Thyroid gland (tissue), 4 donors: ENCODE measurements around the gene PXN. TPM values are rescaled to one million over a fixed set of nuclear protein-coding genes. Genes with fewer than 3 reads are reported as not detected.

Experiments used
- DNase-seq, 2 donors: peaks; one replicate each; pipeline ENCODE4 v3.0.0-alpha.2; 2019
- H3K27ac ChIP-seq, 3 donors: fragments of 200-600 bp; sonication (generic); 1 replicate in 2 of 3; 2 replicates in 1 of 3; pipeline ENCODE4 v1.5.1; 2016 to 2019; ENCODE audit warnings: mild to moderate bottlenecking in 1 of 3, moderate library complexity in 1 of 3
- H3K27me3 ChIP-seq: fragments of 200-600 bp; sonication (generic); one replicate; pipeline ENCODE4 v1.5.1; 2019
- H3K36me3 ChIP-seq, 2 donors: fragments of 200-600 bp; sonication (generic); one replicate each; pipeline ENCODE4 v1.5.1; 2016 to 2019
- H3K4me1 ChIP-seq, 2 donors: fragments of 200-600 bp; sonication (generic); one replicate each; pipeline ENCODE4 v1.5.1; 2017 to 2019
- H3K4me3 ChIP-seq, 3 donors: fragments of 200-600 bp; sonication (generic); replicated peaks in 1 of 3; 1 replicate in 2 of 3; 2 replicates in 1 of 3; pipeline ENCODE4 v1.5.1; 2016; ENCODE audit warnings: mild to moderate bottlenecking in 1 of 3
- H3K9me3 ChIP-seq: fragments of 200-600 bp; sonication (generic); one replicate; pipeline ENCODE4 v1.5.1; 2017
- POLR2A ChIP-seq, 2 donors: fragments of 450-650 bp; IDR thresholded peaks; one replicate each; pipeline ENCODE4 v1.6.1; 2017; ENCODE audit warnings: antibody characterized with exemption in 2 of 2, mild to moderate bottlenecking in 2 of 2, moderate library complexity in 1 of 2
- WGBS, 2 donors: methylation state at CpG; one replicate each; pipeline ENCODE4 v1.1.5; 2017; 5-methylcytosine and 5-hydroxymethylcytosine counted together
- intact Hi-C: fragments of 100-400 bp; cut with DNase I; formaldehyde crosslinking; loops from one replicate; pipeline ENCODE4 v1.15.1; 2023
- total RNA-seq, 4 donors: library from RNA; depleted of rRNA; stranded (reverse); fragments of >200 nt; gene quantifications; one replicate each; pipeline ENCODE4 v1.2.3, GENCODE V29; 2016
- TF ChIP-seq, protein P1 (sequence below), 6 experiments: fragments of 200-600 bp in 3 of 6; fragments of 450-650 bp in 3 of 6; sonication (generic) in 3 of 6; IDR thresholded peaks; one replicate each; pipeline ENCODE4 v1.5.1; 2016 to 2019; ENCODE audit warnings: antibody characterized with exemption in 6 of 6, mild to moderate bottlenecking in 2 of 6, inconsistent platforms in 1 of 6, moderate library complexity in 1 of 6

PXN gene
- total RNA-seq, 4 donors from 2014 or later, result 61.7 to 95.5 (median 82.7) TPM

DNA sequence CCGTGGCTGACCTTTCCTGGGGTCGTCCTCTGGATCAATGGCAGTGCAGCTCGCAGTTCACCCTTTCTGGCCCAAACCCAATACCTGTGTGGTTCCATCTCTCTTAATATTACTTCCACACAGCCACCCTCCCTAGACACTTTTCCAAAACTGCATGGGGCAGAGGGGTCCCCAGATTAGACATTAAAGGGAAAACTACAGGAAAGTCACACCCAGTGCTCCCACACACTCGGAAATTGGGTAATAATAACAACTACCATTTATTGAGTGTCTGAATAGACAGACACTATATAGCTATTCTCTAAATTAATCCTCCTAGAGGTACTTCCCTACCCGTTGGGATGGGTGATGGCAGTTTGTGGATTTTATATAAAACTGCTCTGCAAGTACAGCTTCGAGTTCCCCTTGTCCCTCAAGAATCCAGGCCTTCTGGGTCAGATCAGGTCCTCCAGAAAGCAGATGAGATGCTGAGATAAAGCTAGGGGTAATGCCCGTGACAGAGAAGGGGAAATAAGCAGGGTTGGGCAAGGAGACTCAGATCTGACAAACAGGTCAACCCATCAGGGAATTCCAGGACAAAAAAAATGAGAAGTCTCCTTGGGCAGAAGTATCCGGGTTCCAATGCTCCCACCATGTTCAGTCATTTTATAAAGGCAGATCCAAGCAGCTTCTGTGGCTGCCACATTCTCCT is 795 bp upstream of the PXN start:
- TF ChIP-seq, protein P1, sequence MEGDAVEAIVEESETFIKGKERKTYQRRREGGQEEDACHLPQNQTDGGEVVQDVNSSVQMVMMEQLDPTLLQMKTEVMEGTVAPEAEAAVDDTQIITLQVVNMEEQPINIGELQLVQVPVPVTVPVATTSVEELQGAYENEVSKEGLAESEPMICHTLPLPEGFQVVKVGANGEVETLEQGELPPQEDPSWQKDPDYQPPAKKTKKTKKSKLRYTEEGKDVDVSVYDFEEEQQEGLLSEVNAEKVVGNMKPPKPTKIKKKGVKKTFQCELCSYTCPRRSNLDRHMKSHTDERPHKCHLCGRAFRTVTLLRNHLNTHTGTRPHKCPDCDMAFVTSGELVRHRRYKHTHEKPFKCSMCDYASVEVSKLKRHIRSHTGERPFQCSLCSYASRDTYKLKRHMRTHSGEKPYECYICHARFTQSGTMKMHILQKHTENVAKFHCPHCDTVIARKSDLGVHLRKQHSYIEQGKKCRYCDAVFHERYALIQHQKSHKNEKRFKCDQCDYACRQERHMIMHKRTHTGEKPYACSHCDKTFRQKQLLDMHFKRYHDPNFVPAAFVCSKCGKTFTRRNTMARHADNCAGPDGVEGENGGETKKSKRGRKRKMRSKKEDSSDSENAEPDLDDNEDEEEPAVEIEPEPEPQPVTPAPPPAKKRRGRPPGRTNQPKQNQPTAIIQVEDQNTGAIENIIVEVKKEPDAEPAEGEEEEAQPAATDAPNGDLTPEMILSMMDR (IDR thresholded peaks at IDR 0.05), result no peak
- no peak for TF ChIP-seq POLR2A (IDR thresholded peaks at IDR 0.05)
- DNase-seq, result no peak
- WGBS, 2 donors, result 53 to 58% methylated on average over 5 to 8 of the region's 8 CpGs
- no peaks in the 10 kb centered on the region for H3K27me3 ChIP-seq
- intact Hi-C loops, result no loop called here
- H3K9me3 ChIP-seq, result no peaks in the 10 kb centered on the region
- no peaks in the 10 kb centered on the region for H3K36me3 ChIP-seq
- H3K27ac ChIP-seq, result no peak overlapping the region
- H3K4me1 ChIP-seq, result peaks cover 34 to 44% of the 10 kb centered on the region in 2 donors
- no peak overlapping the region for H3K4me3 ChIP-seq

DNA sequence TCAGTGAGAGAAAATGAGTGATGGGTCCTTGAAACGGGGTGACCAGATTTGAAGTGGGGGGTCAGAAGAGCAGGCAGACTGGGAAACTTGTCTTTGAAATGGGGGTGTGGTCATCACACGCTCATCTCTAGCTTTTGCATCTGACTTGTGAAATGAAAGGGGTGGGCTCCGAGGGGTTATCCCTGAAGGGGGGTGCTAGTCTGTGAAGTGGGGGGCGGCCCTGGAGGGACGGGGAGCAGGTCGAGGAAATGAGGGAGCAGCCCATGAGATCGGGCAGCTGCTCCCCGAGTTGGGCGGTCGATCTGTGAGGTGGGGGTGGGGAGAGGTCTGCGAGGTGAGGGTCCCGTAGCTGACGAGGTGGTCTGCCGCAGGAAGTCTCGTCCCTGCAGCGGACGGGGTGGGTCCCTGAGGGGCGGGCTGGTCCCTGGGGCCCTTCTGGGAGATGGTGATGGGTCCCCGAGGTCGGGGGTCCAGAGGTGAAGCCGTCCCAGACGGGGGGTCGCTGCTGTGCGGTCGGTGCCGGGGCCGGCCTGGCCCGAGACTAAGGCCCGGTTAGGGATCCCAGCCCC is 542 bp downstream of the PXN start:
- H3K27me3 ChIP-seq, result no peaks in the 10 kb centered on the region
- peak overlapping the region; percentile 40 to 99 (median 92) for H3K4me3 ChIP-seq
- TF ChIP-seq, protein P1 (IDR thresholded peaks at IDR 0.05), result no peak
- TF ChIP-seq POLR2A (IDR thresholded peaks at IDR 0.05), result no peak
- H3K9me3 ChIP-seq, result no peaks in the 10 kb centered on the region
- intact Hi-C loops, result loop anchor here (2.0 kb wide), 1 partner anchor 36 kb away; no protein-coding TSS in a partner anchor
- peaks cover 41 to 51% of the 10 kb centered on the region in 2 donors for H3K4me1 ChIP-seq
- H3K36me3 ChIP-seq, result no peaks in the 10 kb centered on the region
- WGBS, 2 donors, result 6 to 8% methylated on average over 2 to 8 of the region's 29 CpGs
- peak overlapping the region; percentile 85 to 97 (median 96) for H3K27ac ChIP-seq
- no peak for DNase-seq

DNA sequence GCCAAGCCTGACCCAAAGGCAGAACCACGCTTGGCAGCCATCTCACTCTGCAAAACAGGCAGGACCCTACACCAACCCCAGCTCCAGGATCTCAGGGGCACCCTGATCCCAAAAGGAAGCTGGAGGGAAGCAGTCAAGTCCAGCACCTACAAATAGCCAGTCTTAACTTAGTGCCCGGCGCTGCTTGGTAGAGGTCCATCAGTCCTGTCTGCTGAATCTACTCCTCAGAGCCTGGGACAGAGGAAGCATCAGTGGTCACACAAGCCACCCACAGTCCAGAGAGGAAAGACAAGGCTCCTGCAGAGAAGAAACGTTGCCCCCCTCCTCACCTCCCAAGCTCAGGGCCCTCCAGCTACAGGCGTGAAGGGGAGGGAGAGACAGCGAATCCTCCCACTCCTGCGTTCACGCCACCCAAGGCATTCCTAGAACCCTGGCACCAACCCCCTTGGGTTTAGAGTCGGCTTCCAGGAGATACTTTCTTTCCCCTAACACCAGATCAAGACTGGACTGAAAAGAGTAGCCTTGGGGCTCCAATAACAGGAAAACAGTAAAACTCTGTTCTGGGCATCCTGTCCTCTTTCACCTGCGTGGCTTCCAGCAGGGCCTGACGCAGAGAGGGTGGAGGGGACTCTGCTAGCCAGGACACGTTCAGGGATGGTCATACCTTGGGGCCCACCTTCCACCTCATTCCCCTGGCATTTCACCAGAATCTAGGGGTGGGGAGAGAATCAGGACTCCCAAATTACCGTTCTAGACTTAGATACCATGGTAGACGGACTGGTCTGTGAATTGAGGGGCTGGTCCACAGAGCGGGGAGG is 1.2 kb downstream of the PXN start:
- Histone ChIP-seq H3K4me3 (peak overlapping the region; percentile 40 to 99 (median 92)), H3K4me1 (peaks cover 44 to 58% of the 10 kb centered on the region in 2 donors), H3K27ac (peak overlapping the region; percentile 85 to 97 (median 96)), H3K36me3 (no peaks in the 10 kb centered on the region), H3K27me3 (no peaks in the 10 kb centered on the region), H3K9me3 (no peaks in the 10 kb centered on the region)
- peak; percentile 47 to 48 for DNase-seq
- 18 to 25% methylated on average over 12 to 15 of the region's 15 CpGs for WGBS, 2 donors
- intact Hi-C loops, result loop anchor here (2.0 kb wide), 1 partner anchor 35 kb away; no protein-coding TSS in a partner anchor
- TF ChIP-seq, protein P1 (IDR thresholded peaks at IDR 0.05), result no peak
- peak in 1 of 2 donors; percentile 20 for TF ChIP-seq POLR2A (IDR thresholded peaks at IDR 0.05)

DNA sequence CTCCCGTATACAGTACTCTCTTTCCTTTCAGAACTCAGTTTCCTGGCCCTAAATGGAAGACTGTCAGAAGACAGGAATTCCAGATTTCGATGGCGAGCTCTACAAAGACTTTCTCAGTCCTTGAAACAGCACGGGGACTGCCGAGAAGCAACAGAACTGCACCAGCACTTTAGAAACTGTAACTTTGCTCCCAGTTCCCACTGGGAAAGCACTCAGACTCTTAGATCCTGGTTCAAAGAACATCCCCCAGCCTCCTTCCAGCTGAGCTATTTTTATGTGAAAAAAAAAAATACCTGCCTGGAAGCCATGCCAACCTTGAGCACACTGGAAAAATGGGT is 1.8 kb downstream of the PXN start:
- Histone ChIP-seq H3K4me3 (peak overlapping the region in 2 of 3 donors; percentile 92 to 99), H3K27me3 (no peaks in the 10 kb centered on the region), H3K4me1 (peaks cover 50 to 64% of the 10 kb centered on the region in 2 donors), H3K9me3 (no peaks in the 10 kb centered on the region), H3K27ac (peak overlapping the region; percentile 85 to 97 (median 96)), H3K36me3 (no peaks in the 10 kb centered on the region)
- intact Hi-C loops, result loop anchor here (2.0 kb wide), 1 partner anchor 35 kb away; no protein-coding TSS in a partner anchor
- peak in 1 of 2 donors; percentile 49 for DNase-seq
- TF ChIP-seq, protein P1 (IDR thresholded peaks at IDR 0.05), result no peak
- TF ChIP-seq POLR2A (IDR thresholded peaks at IDR 0.05), result no peak
- 9 to 15% methylated on average over 5 of the region's 5 CpGs for WGBS, 2 donors
